ENCODE measurements around the gene GDE1.

GDE1 gene

GRCh38 chr16:19524616-19525384, 2.9 kb upstream of the GDE1 start:
- in situ Hi-C loops (cut with MboI; ENCODE audit: low sequenced_read_pairs): loop anchor here (25.0 kb wide), 1 partner anchor 437 kb away; no protein-coding TSS in a partner anchor

DNA sequence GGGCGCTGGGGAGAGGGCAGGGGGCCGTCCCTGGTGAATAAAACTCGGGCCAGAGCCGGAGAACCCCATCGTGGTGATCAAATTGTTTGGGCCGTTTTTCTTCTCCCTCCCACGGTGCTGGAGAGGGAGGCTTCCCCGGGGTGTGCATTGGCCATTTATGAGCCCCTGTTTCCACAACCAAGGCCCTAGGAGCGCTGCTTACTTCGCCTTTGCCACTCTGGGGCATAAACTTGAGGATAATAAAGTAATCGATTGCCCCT, 2.4 kb upstream of the GDE1 start:
- in situ Hi-C loops (cut with MboI; ENCODE audit: low sequenced_read_pairs): loop anchor here (25.0 kb wide), 1 partner anchor 437 kb away; no protein-coding TSS in a partner anchor

DNA sequence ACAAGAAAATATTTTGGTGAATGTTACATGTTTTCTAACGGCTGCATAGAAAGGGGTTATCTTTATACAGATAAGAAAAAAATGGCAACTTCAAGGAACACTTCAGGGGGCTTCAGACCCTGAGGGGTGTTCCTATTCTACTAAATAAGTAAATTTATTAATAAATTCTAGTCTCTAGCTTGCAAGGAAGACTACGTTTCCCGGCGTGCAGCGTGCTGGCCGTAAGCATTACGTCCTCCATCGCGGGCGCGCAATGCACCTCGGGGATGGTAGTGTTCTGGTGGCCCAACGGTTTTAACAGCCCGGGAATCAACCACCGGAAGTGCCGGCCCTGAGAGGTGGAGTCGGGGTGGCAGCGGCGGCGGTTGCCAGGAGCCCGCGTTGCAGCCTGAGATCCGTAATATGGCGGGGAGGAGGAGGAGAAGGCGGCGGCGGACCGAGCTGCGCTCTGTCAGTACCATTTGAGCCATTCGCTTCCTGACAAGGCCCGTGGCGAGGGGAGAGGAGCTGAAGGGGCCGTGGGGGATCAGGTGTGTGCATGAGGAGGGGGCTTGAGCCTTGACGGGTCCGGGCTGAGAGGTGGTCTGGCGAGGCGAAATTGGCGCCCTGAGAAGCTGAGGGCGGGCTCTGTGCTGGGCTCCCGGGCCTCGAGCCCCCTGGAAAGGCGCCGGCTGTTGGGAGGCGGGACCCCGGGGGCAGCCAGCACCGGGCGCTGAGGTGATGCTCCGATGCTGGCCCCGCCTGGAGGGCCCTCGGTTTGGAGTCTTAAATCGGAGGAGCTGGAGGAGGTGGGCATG, 1.9 kb upstream of the GDE1 start, which contains the start of gene CCP110:
Gene CCP110, plus strand, starts transcription at position 384 of the 797 bp plus-strand sequence. CDS start 3,940 bp downstream, outside the sequence.
- in situ Hi-C loops (cut with MboI; ENCODE audit: low sequenced_read_pairs): loop anchor here (25.0 kb wide), 1 partner anchor 436 kb away; no protein-coding TSS in a partner anchor

- in situ Hi-C loops (cut with MboI; ENCODE audit: low sequenced_read_pairs): loop anchor here (25.0 kb wide), 1 partner anchor 436 kb away; no protein-coding TSS in a partner anchor
These were observed 1.3 kb upstream of the GDE1 start for GRCh38 chr16:19523184-19523558.

GRCh38 chr16:19522760-19523159, 862 bp upstream of the GDE1 start:
- in situ Hi-C loops (cut with MboI; ENCODE audit: low sequenced_read_pairs): loop anchor here (25.0 kb wide), 1 partner anchor 435 kb away; no protein-coding TSS in a partner anchor

- in situ Hi-C loops (cut with MboI; ENCODE audit: low sequenced_read_pairs): loop anchor here (25.0 kb wide), 1 partner anchor 435 kb away; no protein-coding TSS in a partner anchor
These were observed 467 bp upstream of the GDE1 start for GRCh38 chr16:19522397-19522732.

- in situ Hi-C loops (cut with MboI; ENCODE audit: low sequenced_read_pairs): loop anchor here (25.0 kb wide), 1 partner anchor 434 kb away; no protein-coding TSS in a partner anchor
These were observed 1.0 kb downstream of the GDE1 start for GRCh38 chr16:19520861-19521331.

DNA sequence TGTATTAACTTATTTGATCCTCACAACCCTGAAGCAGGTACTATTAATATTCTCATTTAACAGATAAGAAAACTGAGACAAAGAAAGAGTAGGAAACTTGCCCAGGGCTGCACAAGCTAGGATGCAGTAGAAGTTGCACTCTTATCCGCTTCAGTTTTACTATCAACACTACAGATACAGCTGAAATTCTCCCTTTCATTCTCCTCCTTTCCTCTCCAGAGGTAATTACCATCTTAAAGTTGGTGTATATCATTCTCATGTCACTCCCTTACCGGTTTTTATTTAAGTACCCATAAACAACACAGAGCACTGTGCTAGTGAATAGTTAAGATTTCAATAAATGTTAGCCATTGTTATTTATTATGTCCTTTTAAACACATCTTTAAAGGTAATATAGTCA, 3.5 kb downstream of the GDE1 start:
- in situ Hi-C loops (cut with MboI; ENCODE audit: low sequenced_read_pairs): loop anchor here (25.0 kb wide), 1 partner anchor 431 kb away; no protein-coding TSS in a partner anchor

GRCh38 chr16:19517424-19518089, 4.3 kb downstream of the GDE1 start:
- in situ Hi-C loops (cut with MboI; ENCODE audit: low sequenced_read_pairs): loop anchor here (25.0 kb wide), 1 partner anchor 430 kb away; no protein-coding TSS in a partner anchor

DNA sequence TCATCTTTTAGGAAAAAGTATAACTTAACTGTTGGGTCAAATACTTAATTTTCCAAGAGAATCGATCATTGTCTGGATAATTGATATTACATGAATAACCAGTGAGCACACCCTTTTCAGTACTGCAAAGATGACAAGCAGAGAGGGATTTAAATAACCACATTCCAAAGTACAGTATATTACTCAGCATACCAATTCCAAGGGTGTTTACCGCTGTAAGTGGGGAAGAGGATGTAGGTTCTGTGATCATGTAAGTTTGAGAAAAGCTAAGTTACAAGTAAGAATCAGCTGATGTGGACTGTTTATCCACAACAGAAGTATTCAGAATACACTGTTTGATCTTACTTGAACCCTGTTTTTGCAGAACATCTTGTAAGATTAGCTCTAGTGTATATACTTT, 6.1 kb downstream of the GDE1 start:
- in situ Hi-C loops (cut with MboI; ENCODE audit: low sequenced_read_pairs): loop anchor here (25.0 kb wide), 1 partner anchor 428 kb away; no protein-coding TSS in a partner anchor

GRCh38 chr16:19513377-19514053, 8.4 kb downstream of the GDE1 start:
- in situ Hi-C loops (cut with MboI; ENCODE audit: low sequenced_read_pairs): loop anchor here (25.0 kb wide), 1 partner anchor 426 kb away; no protein-coding TSS in a partner anchor

DNA sequence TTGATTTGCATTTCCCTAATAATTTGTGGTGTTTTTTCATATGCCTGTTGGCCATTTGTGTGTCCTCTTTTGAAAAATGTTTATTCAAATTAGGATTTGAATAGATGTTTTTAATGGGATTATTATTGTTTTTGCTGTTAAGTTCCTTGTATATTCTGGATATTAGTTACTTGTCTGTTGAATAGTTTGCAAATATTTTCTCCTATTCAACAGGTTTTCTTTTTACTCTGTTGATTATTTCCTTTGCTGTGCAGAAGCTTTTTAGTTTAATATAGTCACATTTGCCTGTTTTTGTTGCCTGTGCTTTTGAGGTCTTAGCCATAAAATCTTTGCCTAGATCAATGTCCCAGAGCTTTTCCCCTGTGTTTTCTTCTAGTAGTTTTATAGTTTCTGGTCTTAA, 9.6 kb downstream of the GDE1 start:
- in situ Hi-C loops (cut with MboI; ENCODE audit: low sequenced_read_pairs): loop anchor here (25.0 kb wide), 1 partner anchor 425 kb away; no protein-coding TSS in a partner anchor

DNA sequence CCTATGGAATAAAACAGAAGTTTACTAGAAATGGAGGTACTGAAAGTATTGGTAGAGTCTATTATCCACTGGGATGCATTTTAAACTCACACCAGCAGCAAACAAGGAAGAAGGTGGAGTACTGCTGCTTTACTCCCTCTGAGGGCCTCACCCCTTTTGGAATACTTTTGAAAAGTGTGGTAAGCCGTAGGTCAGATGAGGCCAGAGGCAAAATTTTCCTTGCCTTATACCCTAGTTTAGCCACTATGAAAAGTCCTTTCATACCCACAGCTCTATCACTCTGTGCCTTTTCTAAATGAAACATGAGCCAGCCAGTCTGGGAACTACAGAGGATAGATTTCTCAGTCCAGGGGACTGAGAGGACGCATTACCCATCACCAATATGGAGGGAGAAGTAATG, 14.0 kb downstream of the GDE1 start:
- in situ Hi-C loops (cut with MboI; ENCODE audit: low sequenced_read_pairs): loop anchor here (25.0 kb wide), 1 partner anchor 421 kb away; no protein-coding TSS in a partner anchor

DNA sequence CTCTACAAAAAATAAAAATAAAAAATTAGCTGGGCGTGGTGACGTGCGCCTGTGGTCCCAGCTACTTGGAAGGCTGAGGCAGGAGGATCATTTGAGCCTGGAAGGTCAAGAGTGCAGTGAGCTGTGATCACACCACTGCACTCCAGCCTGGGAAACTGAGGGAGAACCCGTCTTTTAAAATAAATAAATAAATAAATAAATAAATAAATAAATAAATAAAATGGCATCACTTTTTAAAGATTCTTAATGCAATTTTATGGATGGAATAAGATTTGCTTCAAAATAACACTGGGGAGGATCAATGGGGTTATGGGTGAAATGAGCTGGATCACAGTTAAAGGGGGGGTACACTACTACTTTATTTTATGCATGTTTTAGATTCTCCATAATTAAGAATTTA, 14.9 kb downstream of the GDE1 start:
- in situ Hi-C loops (cut with MboI; ENCODE audit: low sequenced_read_pairs): loop anchor here (25.0 kb wide), 1 partner anchor 420 kb away; no protein-coding TSS in a partner anchor

GRCh38 chr16:19505600-19506303, 16.1 kb downstream of the GDE1 start:
- in situ Hi-C loops (cut with MboI; ENCODE audit: low sequenced_read_pairs): loop anchor here (25.0 kb wide), 1 partner anchor 418 kb away; no protein-coding TSS in a partner anchor

- in situ Hi-C loops (cut with MboI; ENCODE audit: low sequenced_read_pairs): loop anchor here (25.0 kb wide), 1 partner anchor 416 kb away; no protein-coding TSS in a partner anchor
These were observed 18.3 kb downstream of the GDE1 start for GRCh38 chr16:19503461-19504075.

DNA sequence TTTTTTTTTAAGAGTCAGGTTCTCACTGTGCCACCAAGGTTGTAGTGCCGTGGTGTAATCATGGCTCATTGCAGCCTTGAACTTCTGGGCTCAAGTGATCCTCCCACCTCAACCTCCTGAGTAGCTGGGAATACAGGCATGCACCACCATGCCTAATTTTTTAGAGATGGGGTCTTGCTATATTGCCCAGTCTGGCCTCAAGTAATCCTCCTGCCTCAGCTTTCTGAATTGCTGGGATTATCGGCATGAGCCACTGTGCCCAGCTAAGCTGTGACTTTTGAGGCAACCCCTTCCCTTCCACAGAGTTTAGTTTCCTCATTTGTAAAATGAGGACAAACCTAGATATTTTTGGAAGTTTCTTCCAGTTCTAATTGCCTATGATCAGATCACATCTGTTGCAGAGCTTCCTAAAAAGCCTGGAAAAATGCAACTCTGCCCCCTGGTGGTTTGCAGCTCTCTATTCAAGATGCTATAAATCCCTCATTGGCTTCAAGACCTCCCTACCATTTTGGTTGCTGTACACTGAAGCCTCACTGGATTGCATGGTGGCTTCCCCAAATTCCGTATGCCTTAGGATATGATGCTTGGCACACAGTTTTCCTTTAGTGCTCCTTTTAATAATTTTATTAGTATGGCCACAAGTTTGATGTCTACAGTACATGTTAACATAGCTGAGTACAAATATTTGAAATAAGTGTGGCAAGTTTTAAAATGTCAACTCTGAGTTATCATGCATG, 19.3 kb downstream of the GDE1 start:
- in situ Hi-C loops (cut with MboI; ENCODE audit: low sequenced_read_pairs): loop anchor here (25.0 kb wide), 1 partner anchor 415 kb away; no protein-coding TSS in a partner anchor

DNA sequence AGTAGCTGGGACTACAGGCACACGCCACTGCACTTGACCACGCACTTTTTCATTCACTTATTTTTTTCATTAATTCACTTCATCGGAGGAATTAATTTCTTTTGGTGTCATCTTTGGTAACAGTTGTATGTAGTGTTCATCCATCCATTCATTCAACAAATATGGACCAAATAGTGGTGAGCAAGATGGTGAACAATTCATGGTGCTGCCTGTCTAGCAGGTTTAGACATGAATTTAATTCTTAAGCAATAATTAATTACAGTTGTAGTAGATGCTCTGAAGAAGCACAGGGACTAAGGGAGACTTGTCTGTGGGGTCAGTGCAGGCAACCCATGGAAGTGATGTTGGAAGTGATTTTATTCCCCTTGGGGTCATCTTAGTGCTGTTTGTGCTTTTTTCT, 22.4 kb downstream of the GDE1 start:
- in situ Hi-C loops (cut with MboI; ENCODE audit: low sequenced_read_pairs): no loop called here

All from HL-60/S4 treated with phorbol 12-myristate 13-acetate at 8.2 ng/mL for 4 days and 3 days (cell line).